HCT116 (cell line): ENCODE data around the gene DAPL1. TPM values are rescaled to one million over a fixed set of nuclear protein-coding genes. Genes with fewer than 3 reads are reported as not detected.

Experiments
- ATAC-seq: fragments of 200-7000 bp; cut with Tn5 transposase; 2 replicates; pipeline ENCODE4 v1.9.1; 2020; ENCODE audit warnings: mild to moderate bottlenecking, moderate library complexity
- BruUV-seq: library from RNA; stranded (reverse); fragments of 400-500 nt; replicated peaks from 2 replicates; lab custom pipeline; 2021; lab: Mats Ljungman, UMichigan
- CTCF ChIA-PET: fragments of 300-600 bp; sonication (Branson Sonifier 250); formaldehyde crosslinking; loops from one replicate; lab custom pipeline; 2021; ENCODE audit warnings: antibody characterized with exemption; lab: Charles Lee
- POLR2A ChIA-PET: fragments of 300-600, 350-600 bp; sonication (Branson Sonifier 250); formaldehyde crosslinking; loops from one replicate; lab custom pipeline; 2021; ENCODE audit warnings: antibody characterized with exemption; lab: Charles Lee
- RAD21 ChIA-PET, 2 experiments: fragments of 300-600 bp; sonication (Branson Sonifier 250); formaldehyde crosslinking; loops; one replicate each; lab custom pipeline; 2023; ENCODE audit warnings: low total read pairs in 2 of 2; ENCODE audit not compliant: uncharacterized antibody in 2 of 2, unreplicated experiment in 2 of 2, low non-redundant PET in 1 of 2; lab: Charles Lee
- DNase-seq: peaks from one replicate; pipeline ENCODE4 v3.0.0-alpha.2; 2010; ENCODE audit warnings: low read depth, low spot score
- H2AFZ ChIP-seq: fragments of 200-600 bp; shearing (Covaris generic), sonication (generic); 2 replicates; pipeline ENCODE4 v1.6.1; 2017; ENCODE audit warnings: low read depth, mixed run types, mixed read lengths, antibody characterized with exemption, low read length; ENCODE audit not compliant: poor library complexity, severe bottlenecking
- H3K27ac ChIP-seq: 2 replicates; pipeline ENCODE4 v1.5.1; 2012; ENCODE audit warnings: low read depth, low read length
- H3K27me3 ChIP-seq: fragments of 200-600 bp; sonication (generic); 2 replicates; pipeline ENCODE4 v1.6.1; 2016; ENCODE audit warnings: mixed run types, low read length, mixed read lengths; ENCODE audit not compliant: insufficient read depth
- H3K36me3 ChIP-seq, 2 experiments: fragments of 200-500 bp in 1 of 2; fragments of 200-600 bp in 1 of 2; sonication (Bioruptor generic) in 1 of 2; sonication (generic) in 1 of 2; 2 replicates each; pipeline versions ENCODE4 v1.5.1 to v1.6.1; 2014 to 2016; ENCODE audit warnings: low read length in 2 of 2, inconsistent platforms in 1 of 2, mixed read lengths in 1 of 2, mixed run types in 1 of 2; ENCODE audit not compliant: insufficient read depth in 2 of 2, control insufficient read depth in 1 of 2
- H3K4me1 ChIP-seq, 2 experiments: fragments of 200-600 bp in 1 of 2; sonication (generic) in 1 of 2; 2 replicates each; pipeline versions ENCODE4 v1.5.1 to v1.6.1; 2012 to 2017; ENCODE audit warnings: low read length in 2 of 2, inconsistent platforms in 1 of 2, mild to moderate bottlenecking in 1 of 2, mixed read lengths in 1 of 2, mixed run types in 1 of 2, moderate library complexity in 1 of 2; ENCODE audit not compliant: insufficient read depth in 2 of 2, control insufficient read depth in 1 of 2
- H3K4me2 ChIP-seq: fragments of 200-600 bp; sonication (generic); 2 replicates; pipeline ENCODE4 v1.6.1; 2017; ENCODE audit warnings: mixed run types, low read length, mixed read lengths
- H3K4me3 ChIP-seq, 2 experiments: fragments of 200-600 bp in 1 of 2; sonication (generic) in 1 of 2; replicated peaks in 1 of 2; 2 replicates each; pipeline ENCODE4 v1.5.1; 2011 to 2016; ENCODE audit warnings: low read length in 2 of 2, control low read depth in 1 of 2, low read depth in 1 of 2, mild to moderate bottlenecking in 1 of 2, mixed read lengths in 1 of 2, mixed run types in 1 of 2
- H3K79me2 ChIP-seq: fragments of 200-600 bp; sonication (generic); 2 replicates; pipeline ENCODE4 v1.6.1; 2017; ENCODE audit warnings: mild to moderate bottlenecking, mixed run types, low read length, moderate library complexity, mixed read lengths; ENCODE audit not compliant: insufficient read depth
- H3K9ac ChIP-seq: fragments of 200-600 bp; sonication (generic); 2 replicates; pipeline ENCODE4 v1.6.1; 2016; ENCODE audit warnings: low read length, mixed read lengths
- H3K9me2 ChIP-seq: fragments of 200-600 bp; sonication (generic), shearing (Covaris generic); 2 replicates; pipeline ENCODE4 v1.6.1; 2017; ENCODE audit warnings: mixed run types, mild to moderate bottlenecking, moderate library complexity; ENCODE audit not compliant: insufficient read depth
- H3K9me3 ChIP-seq, 2 experiments: fragments of 200-500 bp in 1 of 2; fragments of 200-600 bp in 1 of 2; sonication (Bioruptor generic) in 1 of 2; sonication (generic) in 1 of 2; 2 replicates each; pipeline ENCODE4 v1.6.1; 2014 to 2017; ENCODE audit warnings: low read length in 2 of 2, mixed read lengths in 2 of 2, inconsistent platforms in 1 of 2, low read depth in 1 of 2, mild to moderate bottlenecking in 1 of 2, mixed run types in 1 of 2, moderate library complexity in 1 of 2; ENCODE audit not compliant: control insufficient read depth in 1 of 2, insufficient read depth in 1 of 2
- H4K20me1 ChIP-seq: fragments of 200-600 bp; sonication (generic), shearing (Covaris generic); 2 replicates; pipeline ENCODE4 v1.6.1; 2017; ENCODE audit warnings: mixed run types, mild to moderate bottlenecking, moderate library complexity; ENCODE audit not compliant: insufficient read depth
- ATF3 ChIP-seq: IDR thresholded peaks from 2 replicates; pipeline ENCODE4 v1.6.1; 2012
- CBX3 ChIP-seq: IDR thresholded peaks from 2 replicates; pipeline ENCODE4 v1.6.1; 2012; ENCODE audit warnings: low read depth
- CEBPB ChIP-seq: IDR thresholded peaks from 2 replicates; pipeline ENCODE4 v1.6.1; 2012; ENCODE audit warnings: low read depth
- EGR1 ChIP-seq: IDR thresholded peaks from 2 replicates; pipeline ENCODE4 v1.6.1; 2012; ENCODE audit warnings: low read depth
- ELF1 ChIP-seq: IDR thresholded peaks from 2 replicates; pipeline ENCODE4 v1.6.1; 2012; ENCODE audit warnings: low read depth, borderline replicate concordance
- EZH2 ChIP-seq: fragments of 200-600 bp; sonication (generic); IDR thresholded peaks from 2 replicates; pipeline ENCODE4 v1.6.1; 2017; ENCODE audit warnings: antibody characterized with exemption, mixed run types
- EZH2phosphoT487 ChIP-seq: fragments of 200-600 bp; IDR thresholded peaks from 2 replicates; pipeline ENCODE4 v1.6.1; 2018; ENCODE audit warnings: antibody characterized with exemption, borderline replicate concordance
- FOSL1 ChIP-seq: IDR thresholded peaks from 2 replicates; pipeline ENCODE4 v1.6.1; 2012; ENCODE audit warnings: low read depth
- JUND ChIP-seq: IDR thresholded peaks from 2 replicates; pipeline ENCODE4 v1.6.1; 2012
- POLR2A ChIP-seq: IDR thresholded peaks from 2 replicates; pipeline ENCODE4 v1.7.0; 2011; ENCODE audit warnings: borderline replicate concordance; ENCODE audit not compliant: insufficient read depth, insufficient read length; ENCODE audit errors: extremely low read depth
- POLR2AphosphoS5 ChIP-seq: IDR thresholded peaks from 2 replicates; pipeline ENCODE4 v1.6.1; 2011; ENCODE audit warnings: mild to moderate bottlenecking, low read depth, low read length, moderate library complexity
- RAD21 ChIP-seq: IDR thresholded peaks from 2 replicates; pipeline ENCODE4 v1.6.1; 2012; ENCODE audit warnings: low read depth, mild to moderate bottlenecking
- SIN3A ChIP-seq: IDR thresholded peaks from 2 replicates; pipeline ENCODE4 v1.6.1; 2012; ENCODE audit warnings: low read depth
- SRF ChIP-seq: IDR thresholded peaks from 2 replicates; pipeline ENCODE4 v1.6.1; 2012; ENCODE audit warnings: low read depth
- YY1 ChIP-seq: IDR thresholded peaks from 2 replicates; pipeline ENCODE4 v1.6.1; 2011; ENCODE audit warnings: low read length, low read depth, moderate library complexity, mild to moderate bottlenecking; ENCODE audit not compliant: insufficient replicate concordance; ENCODE audit errors: extremely low read depth
- ZBTB33 ChIP-seq: IDR thresholded peaks from 2 replicates; pipeline ENCODE4 v1.6.1; 2011; ENCODE audit warnings: mild to moderate bottlenecking, low read length, moderate library complexity; ENCODE audit not compliant: insufficient replicate concordance; ENCODE audit errors: extremely low read depth
- ZFX ChIP-seq: fragments of 450-650 bp; IDR thresholded peaks from 2 replicates; pipeline ENCODE4 v1.6.1; 2017
- intact Hi-C: fragments of 100-400 bp; cut with micrococcal nuclease; formaldehyde crosslinking; loops from 2 replicates; pipeline ENCODE4 v1.10.0; 2022
- total RNA-seq: library from RNA; stranded (reverse); gene quantifications from one replicate; pipeline ENCODE4 v1.2.1, GENCODE V29; 2021; ENCODE audit not compliant: unreplicated experiment

The DAPL1 gene
- total RNA-seq, 1 experiment from 2014 or later, result not detected

- no peak overlapping the region for H3K9ac ChIP-seq
- no TSS peak for BruUV-seq
- POLR2A ChIA-PET, result no interaction called here
- no peaks in the 10 kb centered on the region for H4K20me1 ChIP-seq
- H3K4me3 ChIP-seq, result no peak overlapping the region
- RAD21 ChIA-PET, result no interaction called here
- TF ChIP-seq EGR1, result no peak
- TF ChIP-seq ZBTB33, result no peak
- no peak for TF ChIP-seq ZFX
- TF ChIP-seq RAD21, result no peak
- TF ChIP-seq POLR2A, result no peak
- no peak for TF ChIP-seq SRF
- no peak for TF ChIP-seq POLR2AphosphoS5
- no peak for TF ChIP-seq CBX3
- no peak for TF ChIP-seq YY1
- no peak for TF ChIP-seq SIN3A
- TF ChIP-seq EZH2phosphoT487, result no peak
- no peak for TF ChIP-seq CEBPB
- TF ChIP-seq FOSL1, result no peak
- no peak for TF ChIP-seq ATF3
- no peak for TF ChIP-seq EZH2
- TF ChIP-seq ELF1, result no peak
- no peak for TF ChIP-seq JUND
- no peak overlapping the region for H3K4me2 ChIP-seq
- no peak overlapping the region for H2AFZ ChIP-seq
- no peak overlapping the region for H3K27ac ChIP-seq
- ATAC-seq (no peak), DNase-seq (no peak)
- CTCF ChIA-PET, result no interaction called here
- intact Hi-C loops, result no loop called here
- H3K9me3 ChIP-seq, result no peaks in the 10 kb centered on the region
- no peaks in the 10 kb centered on the region for H3K4me1 ChIP-seq
- H3K27me3 ChIP-seq, result no peaks in the 10 kb centered on the region
- no peaks in the 10 kb centered on the region for H3K79me2 ChIP-seq
- H3K9me2 ChIP-seq, result no peaks in the 10 kb centered on the region
- H3K36me3 ChIP-seq, result no peaks in the 10 kb centered on the region
These were observed 20.4 kb upstream of the DAPL1 start for GRCh38 chr2:158774681-158775080.
